ENCODE data around the gene RABGAP1L.

- TF ChIP-seq CTCF (conservative IDR thresholded peaks at IDR 0.05; ENCODE audit: low read length), result no peak
- TF ChIP-seq EZH2phosphoT487 (IDR thresholded peaks at IDR 0.05; ENCODE audit: borderline replicate concordance, low read depth, low read length), result no peak
These were observed 581.1 kb downstream of the RABGAP1L start for GRCh38 chr1:174740249-174740968.

Measured in OCI-LY7 (cell line).